ENCODE results near the gene STARD8. TPM values are rescaled to one million over a fixed set of nuclear protein-coding genes. Genes with fewer than 3 reads are reported as not detected.

The STARD8 gene
- total RNA-seq, 1 donor from 2014 or later: 14.0 TPM

GRCh38 chrX:68719181-68719903 lies 71.9 kb downstream of the STARD8 start:
- no peak for DNase-seq (ENCODE audit: extremely low spot score in 2 of 2)
- Histone ChIP-seq H3K4me3 (no peak overlapping the region), H3K4me1 (no peaks in the 10 kb centered on the region), H3K9me3 (no peaks in the 10 kb centered on the region), H3K27ac (no peak overlapping the region), H3K36me3 (no peaks in the 10 kb centered on the region), H3K27me3 (no peaks in the 10 kb centered on the region)
- intact Hi-C loops (cut with DNase I): loop anchor here (10.0 kb wide), 1 partner anchor 205 kb away; no protein-coding TSS in a partner anchor
- TF ChIP-seq POLR2AphosphoS5 (IDR thresholded peaks at IDR 0.05; ENCODE audit: insufficient read depth in 1 of 2, low read depth in 1 of 2) (no peak), POLR2A (IDR thresholded peaks at IDR 0.05) (no peak)
- TF ChIP-seq, protein P1, sequence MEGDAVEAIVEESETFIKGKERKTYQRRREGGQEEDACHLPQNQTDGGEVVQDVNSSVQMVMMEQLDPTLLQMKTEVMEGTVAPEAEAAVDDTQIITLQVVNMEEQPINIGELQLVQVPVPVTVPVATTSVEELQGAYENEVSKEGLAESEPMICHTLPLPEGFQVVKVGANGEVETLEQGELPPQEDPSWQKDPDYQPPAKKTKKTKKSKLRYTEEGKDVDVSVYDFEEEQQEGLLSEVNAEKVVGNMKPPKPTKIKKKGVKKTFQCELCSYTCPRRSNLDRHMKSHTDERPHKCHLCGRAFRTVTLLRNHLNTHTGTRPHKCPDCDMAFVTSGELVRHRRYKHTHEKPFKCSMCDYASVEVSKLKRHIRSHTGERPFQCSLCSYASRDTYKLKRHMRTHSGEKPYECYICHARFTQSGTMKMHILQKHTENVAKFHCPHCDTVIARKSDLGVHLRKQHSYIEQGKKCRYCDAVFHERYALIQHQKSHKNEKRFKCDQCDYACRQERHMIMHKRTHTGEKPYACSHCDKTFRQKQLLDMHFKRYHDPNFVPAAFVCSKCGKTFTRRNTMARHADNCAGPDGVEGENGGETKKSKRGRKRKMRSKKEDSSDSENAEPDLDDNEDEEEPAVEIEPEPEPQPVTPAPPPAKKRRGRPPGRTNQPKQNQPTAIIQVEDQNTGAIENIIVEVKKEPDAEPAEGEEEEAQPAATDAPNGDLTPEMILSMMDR (IDR thresholded peaks at IDR 0.05): no peak

- intact Hi-C loops (cut with DNase I): loop anchor here (10.0 kb wide), 2 partner anchors 85 to 205 kb away; no protein-coding TSS in a partner anchor
- H3K9me3 ChIP-seq: no peaks in the 10 kb centered on the region
- no peak overlapping the region for H3K27ac ChIP-seq
- TF ChIP-seq, protein P1 (IDR thresholded peaks at IDR 0.05): no peak
- TF ChIP-seq POLR2AphosphoS5 (IDR thresholded peaks at IDR 0.05; ENCODE audit: insufficient read depth in 1 of 2, low read depth in 1 of 2) (no peak), POLR2A (IDR thresholded peaks at IDR 0.05) (no peak)
- H3K4me1 ChIP-seq: no peaks in the 10 kb centered on the region
- no peaks in the 10 kb centered on the region for H3K27me3 ChIP-seq
- DNase-seq (ENCODE audit: extremely low spot score in 2 of 2): no peak
- no peaks in the 10 kb centered on the region for H3K36me3 ChIP-seq
- H3K4me3 ChIP-seq: no peak overlapping the region
Observed at GRCh38 chrX:68719904-68720614, 72.6 kb downstream of the STARD8 start.

DNA sequence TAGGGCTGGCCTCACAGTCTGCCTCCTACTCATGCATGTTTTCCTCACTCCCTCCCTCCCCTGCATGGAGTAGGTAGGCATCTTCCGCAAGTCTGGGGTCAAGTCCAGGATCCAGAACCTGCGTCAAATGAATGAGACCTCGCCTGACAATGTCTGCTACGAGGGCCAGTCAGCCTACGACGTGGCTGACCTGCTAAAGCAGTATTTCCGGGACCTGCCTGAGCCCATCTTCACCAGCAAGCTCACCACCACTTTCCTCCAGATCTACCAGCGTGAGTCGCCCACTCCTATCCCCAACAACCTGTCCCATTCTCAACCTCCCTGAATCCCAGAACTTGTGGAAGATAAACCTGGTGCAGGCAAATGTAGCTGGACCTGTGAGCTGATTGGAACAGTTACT lies 73.4 kb downstream of the STARD8 start:
- H3K27ac ChIP-seq: no peak overlapping the region
- no peaks in the 10 kb centered on the region for H3K9me3 ChIP-seq
- no peak for DNase-seq (ENCODE audit: extremely low spot score in 2 of 2)
- no peak overlapping the region for H3K4me3 ChIP-seq
- no peaks in the 10 kb centered on the region for H3K36me3 ChIP-seq
- no peaks in the 10 kb centered on the region for H3K4me1 ChIP-seq
- no peaks in the 10 kb centered on the region for H3K27me3 ChIP-seq
- no peak for TF ChIP-seq POLR2AphosphoS5 (IDR thresholded peaks at IDR 0.05; ENCODE audit: insufficient read depth in 1 of 2, low read depth in 1 of 2)
- no peak for TF ChIP-seq POLR2A (IDR thresholded peaks at IDR 0.05)
- TF ChIP-seq, protein P1 (IDR thresholded peaks at IDR 0.05): no peak
- intact Hi-C loops (cut with DNase I): loop anchor here (10.0 kb wide), 1 partner anchor 84 kb away; no protein-coding TSS in a partner anchor

GRCh38 chrX:68721546-68721945 lies 74.1 kb downstream of the STARD8 start:
- H3K27ac ChIP-seq: no peak overlapping the region
- no peaks in the 10 kb centered on the region for H3K36me3 ChIP-seq
- H3K4me3 ChIP-seq: no peak overlapping the region
- intact Hi-C loops (cut with DNase I): loop anchor here (10.0 kb wide), 1 partner anchor 83 kb away; no protein-coding TSS in a partner anchor
- H3K27me3 ChIP-seq: no peaks in the 10 kb centered on the region
- no peaks in the 10 kb centered on the region for H3K9me3 ChIP-seq
- H3K4me1 ChIP-seq: no peaks in the 10 kb centered on the region
- TF ChIP-seq POLR2AphosphoS5 (IDR thresholded peaks at IDR 0.05; ENCODE audit: insufficient read depth in 1 of 2, low read depth in 1 of 2) (no peak), POLR2A (IDR thresholded peaks at IDR 0.05) (no peak)
- TF ChIP-seq, protein P1 (IDR thresholded peaks at IDR 0.05): no peak
- DNase-seq (ENCODE audit: extremely low spot score in 2 of 2): no peak

Data from vagina (tissue), 2 donors.